ENCODE measurements around the gene ID4. TPM values are rescaled to one million over a fixed set of nuclear protein-coding genes. Genes with fewer than 3 reads are reported as not detected.

ID4 gene
- total RNA-seq, 1 experiment from 2014 or later = 0.10 TPM

DNA sequence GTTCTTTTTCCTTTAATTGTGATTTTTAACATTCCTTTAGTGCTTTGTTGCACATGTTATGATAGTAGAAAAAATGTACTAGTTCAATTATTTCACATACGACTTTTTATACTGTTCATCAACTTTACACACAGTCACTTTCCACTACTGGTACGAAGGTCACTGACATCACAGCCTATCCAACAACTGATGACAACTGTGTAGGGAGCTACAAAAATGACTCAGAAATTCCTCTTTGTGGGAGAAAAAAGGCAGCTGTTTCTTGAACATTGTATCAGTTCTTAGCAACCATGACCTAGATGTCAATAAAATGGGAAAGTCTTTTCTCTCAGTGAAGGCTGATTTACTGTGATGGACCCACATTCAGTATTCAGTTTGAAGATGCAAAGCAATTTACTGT is 7.0 kb upstream of the ID4 start:
- CTCF ChIA-PET = no interaction called here
- ATAC-seq = no peak

More for the DNA sequence above, 7.0 kb upstream of the ID4 start:
- Histone ChIP-seq H3K4me2 (ENCODE audit: low read length) (no peak overlapping the region), H3K9me3 (ENCODE audit: control insufficient read depth in 1 of 2, insufficient read depth in 1 of 2, low read depth in 1 of 2, low read length in 2 of 2) (no peaks in the 10 kb centered on the region), H3K4me3 (replicated peaks in 1 of 2; ENCODE audit: low read depth in 1 of 2, low read length in 2 of 2) (no peak overlapping the region), H3K27me3 (ENCODE audit: insufficient read depth, low read length) (no peaks in the 10 kb centered on the region), H3K9ac (ENCODE audit: low read length) (no peak overlapping the region), H3K9me2 (ENCODE audit: insufficient read depth) (0 out of 2 replicates have a peak, but pooled peaks cover 3% of the 10 kb centered on the region), H3K79me2 (ENCODE audit: insufficient read depth, low read length) (no peaks in the 10 kb centered on the region), H3K4me1 (ENCODE audit: control insufficient read depth in 1 of 2, insufficient read depth in 2 of 2, low read length in 2 of 2) (peaks cover 0 to 6% of the 10 kb centered on the region in 2 experiments; a peak in 1 of 4 replicates), H2AFZ (ENCODE audit: low read depth, low read length, poor library complexity, severe bottlenecking) (no peak overlapping the region), H3K36me3 (ENCODE audit: control insufficient read depth in 1 of 2, insufficient read depth in 2 of 2, low read length in 2 of 2) (no peaks in the 10 kb centered on the region), H3K27ac (ENCODE audit: low read depth, low read length) (no peak overlapping the region), H4K20me1 (ENCODE audit: insufficient read depth) (no peaks in the 10 kb centered on the region)
- ChIA-PET RAD21 (ENCODE audit: low non-redundant PET in 1 of 2, low total read pairs in 2 of 2, uncharacterized antibody in 2 of 2, unreplicated experiment in 2 of 2) (no interaction called here), POLR2A (no interaction called here)
- DNase-seq (ENCODE audit: low read depth, low spot score) = no peak
- BruUV-seq (replicated peaks) = no TSS peak
- intact Hi-C loops (cut with micrococcal nuclease) = no loop called here
- TF ChIP-seq, protein P1, sequence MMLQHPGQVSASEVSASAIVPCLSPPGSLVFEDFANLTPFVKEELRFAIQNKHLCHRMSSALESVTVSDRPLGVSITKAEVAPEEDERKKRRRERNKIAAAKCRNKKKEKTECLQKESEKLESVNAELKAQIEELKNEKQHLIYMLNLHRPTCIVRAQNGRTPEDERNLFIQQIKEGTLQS (IDR thresholded peaks at IDR 0.05) = no peak
- no peak for TF ChIP-seq POLR2A (IDR thresholded peaks at IDR 0.05; ENCODE audit: borderline replicate concordance, extremely low read depth, insufficient read depth, insufficient read length)
- no peak for TF ChIP-seq SIN3A (IDR thresholded peaks at IDR 0.05; ENCODE audit: low read depth)
- TF ChIP-seq MAX (IDR thresholded peaks at IDR 0.05) = no peak
- TF ChIP-seq CBX3 (IDR thresholded peaks at IDR 0.05; ENCODE audit: low read depth) = no peak
- TF ChIP-seq, protein P2, sequence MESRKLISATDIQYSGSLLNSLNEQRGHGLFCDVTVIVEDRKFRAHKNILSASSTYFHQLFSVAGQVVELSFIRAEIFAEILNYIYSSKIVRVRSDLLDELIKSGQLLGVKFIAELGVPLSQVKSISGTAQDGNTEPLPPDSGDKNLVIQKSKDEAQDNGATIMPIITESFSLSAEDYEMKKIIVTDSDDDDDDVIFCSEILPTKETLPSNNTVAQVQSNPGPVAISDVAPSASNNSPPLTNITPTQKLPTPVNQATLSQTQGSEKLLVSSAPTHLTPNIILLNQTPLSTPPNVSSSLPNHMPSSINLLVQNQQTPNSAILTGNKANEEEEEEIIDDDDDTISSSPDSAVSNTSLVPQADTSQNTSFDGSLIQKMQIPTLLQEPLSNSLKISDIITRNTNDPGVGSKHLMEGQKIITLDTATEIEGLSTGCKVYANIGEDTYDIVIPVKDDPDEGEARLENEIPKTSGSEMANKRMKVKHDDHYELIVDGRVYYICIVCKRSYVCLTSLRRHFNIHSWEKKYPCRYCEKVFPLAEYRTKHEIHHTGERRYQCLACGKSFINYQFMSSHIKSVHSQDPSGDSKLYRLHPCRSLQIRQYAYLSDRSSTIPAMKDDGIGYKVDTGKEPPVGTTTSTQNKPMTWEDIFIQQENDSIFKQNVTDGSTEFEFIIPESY (IDR thresholded peaks at IDR 0.05; ENCODE audit: extremely low read depth, insufficient replicate concordance, low read length) = no peak
- TF ChIP-seq ELF1 (IDR thresholded peaks at IDR 0.05; ENCODE audit: borderline replicate concordance, low read depth) = no peak
- TF ChIP-seq CEBPB (IDR thresholded peaks at IDR 0.05; ENCODE audit: low read depth) = no peak
- TF ChIP-seq EZH2 (IDR thresholded peaks at IDR 0.05) = no peak
- TF ChIP-seq FOSL1 (IDR thresholded peaks at IDR 0.05; ENCODE audit: low read depth) = no peak

All from HCT116 (cell line).